H1 (cell line): Measurements from ENCODE around the gene GPR137. TPM values are rescaled to one million over a fixed set of nuclear protein-coding genes. Genes with fewer than 3 reads are reported as not detected.

Experiments
- ATF2 ChIP-seq: IDR thresholded peaks from 2 replicates; pipeline ENCODE4 v1.6.1; 2012; ENCODE audit warnings: low read length, inconsistent platforms
- ATF3 ChIP-seq: IDR thresholded peaks from 2 replicates; pipeline ENCODE4 v1.6.1; 2011; ENCODE audit warnings: low read depth, mild to moderate bottlenecking, low read length; ENCODE audit not compliant: insufficient read depth
- CHD1 ChIP-seq: IDR thresholded peaks from 2 replicates; pipeline ENCODE4 v1.6.1; 2012; ENCODE audit warnings: low read depth, low read length, improper control_type of control experiment
- CHD2 ChIP-seq: IDR thresholded peaks from 2 replicates; pipeline ENCODE4 v1.6.1; 2012; ENCODE audit warnings: low read length, improper control_type of control experiment
- CREB1 ChIP-seq: IDR thresholded peaks from 2 replicates; pipeline ENCODE4 v1.6.1; 2012; ENCODE audit warnings: inconsistent platforms
- E2F6 ChIP-seq: IDR thresholded peaks from 2 replicates; pipeline ENCODE4 v1.6.1; 2012; ENCODE audit warnings: inconsistent platforms
- EGR1 ChIP-seq: IDR thresholded peaks from 2 replicates; pipeline ENCODE4 v1.6.1; 2011; ENCODE audit warnings: low read depth, low read length, borderline replicate concordance
- EZH2 ChIP-seq: fragments of 200-600 bp; sonication (generic); IDR thresholded peaks from 2 replicates; pipeline ENCODE4 v1.7.1; 2012; ENCODE audit warnings: low read depth, mild to moderate bottlenecking, moderate library complexity, low read length, inconsistent platforms; ENCODE audit not compliant: severe bottlenecking
- GTF2F1 ChIP-seq: IDR thresholded peaks from 2 replicates; pipeline ENCODE4 v1.6.1; 2012; ENCODE audit warnings: low read depth, low read length, improper control_type of control experiment, borderline replicate concordance
- JUND ChIP-seq: IDR thresholded peaks from 2 replicates; pipeline ENCODE4 v1.6.1; 2011; ENCODE audit warnings: mild to moderate bottlenecking, improper control_type of control experiment, low read length
- KDM1A ChIP-seq: fragments of 200-600, 300-600 bp; sonication (generic); IDR thresholded peaks from 2 replicates; pipeline ENCODE4 v1.7.1; 2016; ENCODE audit warnings: mild to moderate bottlenecking, low read length, borderline replicate concordance
- POLR2A ChIP-seq, 2 experiments: IDR thresholded peaks; 1 replicate in 1 of 2; 2 replicates in 1 of 2; pipeline ENCODE4 v1.6.1; 2011; ENCODE audit warnings: low read depth in 2 of 2, low read length in 2 of 2, mild to moderate bottlenecking in 2 of 2; ENCODE audit errors: control extremely low read depth in 1 of 2
- POU5F1 ChIP-seq: IDR thresholded peaks from 2 replicates; pipeline ENCODE4 v1.6.1; 2011; ENCODE audit warnings: low read depth, mild to moderate bottlenecking, low read length, moderate library complexity
- SIX5 ChIP-seq: IDR thresholded peaks from 2 replicates; pipeline ENCODE4 v1.6.1; 2011; ENCODE audit warnings: mild to moderate bottlenecking, low read depth, low read length
- SP1 ChIP-seq: IDR thresholded peaks from 2 replicates; pipeline ENCODE4 v1.6.1; 2011; ENCODE audit warnings: low read depth, low read length
- SP2 ChIP-seq: IDR thresholded peaks from 2 replicates; pipeline ENCODE4 v1.6.1; 2012; ENCODE audit warnings: mild to moderate bottlenecking, low read length, inconsistent platforms
- TCF12 ChIP-seq: IDR thresholded peaks from 2 replicates; pipeline ENCODE4 v1.6.1; 2011; ENCODE audit warnings: low read depth, mild to moderate bottlenecking, low read length
- TEAD4 ChIP-seq: IDR thresholded peaks from 2 replicates; pipeline ENCODE4 v1.6.1; 2012; ENCODE audit warnings: low read depth, low read length, inconsistent platforms, mixed read lengths
- ZNF274 ChIP-seq: IDR thresholded peaks from 2 replicates; pipeline ENCODE4 v1.7.0; 2012; ENCODE audit warnings: low read length, borderline replicate concordance; ENCODE audit errors: extremely low read depth
- polyA plus RNA-seq, 7 experiments: library from polyadenylated mRNA; depleted of rRNA in 3 of 7; stranded (reverse) in 5 of 7; unstranded in 2 of 7; fragments of >200 nt in 5 of 7; fragments of 200-250 nt in 2 of 7; gene quantifications; 1 replicate in 5 of 7; 2 replicates in 1 of 7; 4 replicates in 1 of 7; pipeline versions ENCODE4 v1.2.1 to v1.2.3, GENCODE V29; 2011 to 2013; ENCODE audit warnings: missing spikeins in 2 of 7, mixed read lengths in 2 of 7
- total RNA-seq: library from RNA; stranded (reverse); fragmentation: NEBNext Ultra II Directional; extraction: Animal tissue kit (Norgen Biotek cat#: 25700); gene quantifications from 2 replicates; pipeline ENCODE4 v1.2.1, GENCODE V29; 2021
- TF ChIP-seq, protein P1 (sequence below), 3 experiments: IDR thresholded peaks; 1 replicate in 2 of 3; 2 replicates in 1 of 3; pipeline versions ENCODE4 v1.5.1 to v1.6.1; 2011; ENCODE audit warnings: low read length in 3 of 3, mild to moderate bottlenecking in 3 of 3, inconsistent platforms in 2 of 3, low read depth in 1 of 3, moderate library complexity in 1 of 3; ENCODE audit not compliant: insufficient read depth in 1 of 3; ENCODE audit errors: control extremely low read depth in 1 of 3

The GPR137 gene
- total and polyA plus RNA-seq, 2 of the 8 experiments (the other 6 are each of a cell fraction or from before 2014, with no cell fraction given): 36.2 to 37.8 TPM

DNA sequence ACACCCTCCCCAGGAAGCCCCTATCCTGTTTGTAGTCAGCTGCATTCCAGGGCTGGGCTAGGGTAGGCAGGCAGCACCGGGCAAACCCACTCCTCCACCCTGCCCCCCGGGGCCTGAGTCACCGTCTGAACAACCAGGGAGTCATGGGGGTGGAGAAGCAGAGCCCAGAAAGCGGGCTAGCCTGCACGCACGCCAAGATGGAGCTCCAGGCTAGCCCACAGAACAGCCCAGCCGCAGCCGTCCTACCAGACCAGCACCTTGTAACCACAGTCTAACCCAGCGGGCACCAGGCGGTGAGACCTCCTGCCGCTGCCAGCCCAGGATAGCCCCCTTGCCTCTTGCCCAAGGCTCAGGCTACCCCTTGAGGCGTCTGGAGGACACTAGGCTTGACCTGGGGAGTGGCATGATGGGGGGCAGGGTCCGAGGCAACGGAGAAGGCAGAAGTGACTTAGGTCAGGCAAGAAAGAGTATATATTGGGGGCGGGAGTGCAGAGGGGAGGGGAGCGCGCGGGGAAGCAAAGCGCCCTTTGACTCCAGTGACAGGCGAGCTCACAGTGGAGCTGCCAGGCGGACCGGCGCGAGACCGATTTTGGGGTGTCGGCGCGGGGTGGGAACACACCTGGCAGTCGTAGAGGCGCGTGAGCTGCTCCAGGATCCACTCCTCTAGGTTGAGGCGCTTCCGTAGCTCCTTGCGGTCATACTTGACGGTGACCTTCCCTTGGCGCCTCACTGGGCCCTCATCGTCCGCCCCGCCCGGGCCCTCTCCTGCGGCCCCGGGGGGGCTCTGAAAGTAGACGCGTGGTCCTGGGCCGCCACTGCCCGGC, 39.6 kb upstream of the GPR137 start (continued):
- TF ChIP-seq TCF12 (no peak), JUND (no peak), CREB1 (no peak), ZNF274 (no peak), SP2 (no peak), CHD1 (no peak), TEAD4 (0 out of 2 replicates have a peak, but pooled peaks have one; percentile 2), ATF2 (no peak), EGR1 (no peak), KDM1A (no peak), EZH2 (no peak), SP1 (no peak), POLR2A (IDR thresholded peaks at IDR 0.05; ENCODE audit: control extremely low read depth in 1 of 2, low read depth in 2 of 2, low read length in 2 of 2) (peak in 1 of 2 experiments; percentile 4; a peak in 2 of 3 replicates), POU5F1 (no peak), CHD2 (no peak), E2F6 (no peak), GTF2F1 (no peak), SIX5 (no peak), ATF3 (no peak)
- TF ChIP-seq, protein P1, sequence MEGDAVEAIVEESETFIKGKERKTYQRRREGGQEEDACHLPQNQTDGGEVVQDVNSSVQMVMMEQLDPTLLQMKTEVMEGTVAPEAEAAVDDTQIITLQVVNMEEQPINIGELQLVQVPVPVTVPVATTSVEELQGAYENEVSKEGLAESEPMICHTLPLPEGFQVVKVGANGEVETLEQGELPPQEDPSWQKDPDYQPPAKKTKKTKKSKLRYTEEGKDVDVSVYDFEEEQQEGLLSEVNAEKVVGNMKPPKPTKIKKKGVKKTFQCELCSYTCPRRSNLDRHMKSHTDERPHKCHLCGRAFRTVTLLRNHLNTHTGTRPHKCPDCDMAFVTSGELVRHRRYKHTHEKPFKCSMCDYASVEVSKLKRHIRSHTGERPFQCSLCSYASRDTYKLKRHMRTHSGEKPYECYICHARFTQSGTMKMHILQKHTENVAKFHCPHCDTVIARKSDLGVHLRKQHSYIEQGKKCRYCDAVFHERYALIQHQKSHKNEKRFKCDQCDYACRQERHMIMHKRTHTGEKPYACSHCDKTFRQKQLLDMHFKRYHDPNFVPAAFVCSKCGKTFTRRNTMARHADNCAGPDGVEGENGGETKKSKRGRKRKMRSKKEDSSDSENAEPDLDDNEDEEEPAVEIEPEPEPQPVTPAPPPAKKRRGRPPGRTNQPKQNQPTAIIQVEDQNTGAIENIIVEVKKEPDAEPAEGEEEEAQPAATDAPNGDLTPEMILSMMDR (IDR thresholded peaks at IDR 0.05; ENCODE audit: control extremely low read depth in 1 of 3, insufficient read depth in 1 of 3, low read depth in 1 of 3, low read length in 3 of 3): no peak
